ENCODE data around the gene TM4SF4. TPM values are rescaled to one million over a fixed set of nuclear protein-coding genes. Genes with fewer than 3 reads are reported as not detected.

The TM4SF4 gene
- total RNA-seq, 1 donor from 2014 or later = not detected

GRCh38 chr3:149489060-149489690 lies 14.7 kb downstream of the TM4SF4 start:
- DNase-seq (ENCODE audit: low read depth) = no peak
- TF ChIP-seq CTCF (IDR thresholded peaks at IDR 0.05; ENCODE audit: insufficient read depth, low read length, poor library complexity, severe bottlenecking) = peak; percentile 61
- Histone ChIP-seq H3K27me3 (ENCODE audit: control insufficient read depth, insufficient read depth, low read length) (no peaks in the 10 kb centered on the region), H3K36me3 (ENCODE audit: control insufficient read depth, insufficient read depth, low read length) (no peaks in the 10 kb centered on the region), H3K4me3 (ENCODE audit: low read depth, low read length) (no peak overlapping the region)

GRCh38 chr3:149490260-149490971 lies 15.9 kb downstream of the TM4SF4 start:
- no peak for TF ChIP-seq CTCF (IDR thresholded peaks at IDR 0.05; ENCODE audit: insufficient read depth, low read length, poor library complexity, severe bottlenecking)
- Histone ChIP-seq H3K36me3 (ENCODE audit: control insufficient read depth, insufficient read depth, low read length) (no peaks in the 10 kb centered on the region), H3K27me3 (ENCODE audit: control insufficient read depth, insufficient read depth, low read length) (no peaks in the 10 kb centered on the region), H3K4me3 (ENCODE audit: low read depth, low read length) (no peak overlapping the region)
- no peak for DNase-seq (ENCODE audit: low read depth)

GRCh38 chr3:149493315-149494021 lies 19.0 kb downstream of the TM4SF4 start:
- TF ChIP-seq CTCF (IDR thresholded peaks at IDR 0.05; ENCODE audit: insufficient read depth, low read length, poor library complexity, severe bottlenecking) = no peak
- H3K36me3 ChIP-seq (ENCODE audit: control insufficient read depth, insufficient read depth, low read length) = no peaks in the 10 kb centered on the region
- DNase-seq (ENCODE audit: low read depth) = no peak
- H3K27me3 ChIP-seq (ENCODE audit: control insufficient read depth, insufficient read depth, low read length) = no peaks in the 10 kb centered on the region
- no peak overlapping the region for H3K4me3 ChIP-seq (ENCODE audit: low read depth, low read length)

- Histone ChIP-seq H3K4me3 (ENCODE audit: low read depth, low read length) (no peak overlapping the region), H3K27me3 (ENCODE audit: control insufficient read depth, insufficient read depth, low read length) (no peaks in the 10 kb centered on the region), H3K36me3 (ENCODE audit: control insufficient read depth, insufficient read depth, low read length) (no peaks in the 10 kb centered on the region)
- peak; percentile 82 for TF ChIP-seq CTCF (IDR thresholded peaks at IDR 0.05; ENCODE audit: insufficient read depth, low read length, poor library complexity, severe bottlenecking)
- DNase-seq (ENCODE audit: low read depth) = no peak
Observed at GRCh38 chr3:149494022-149494758, 19.7 kb downstream of the TM4SF4 start.

GRCh38 chr3:149494759-149495580 lies 20.5 kb downstream of the TM4SF4 start:
- TF ChIP-seq CTCF (IDR thresholded peaks at IDR 0.05; ENCODE audit: insufficient read depth, low read length, poor library complexity, severe bottlenecking) = no peak
- H3K4me3 ChIP-seq (ENCODE audit: low read depth, low read length) = no peak overlapping the region
- peak; percentile 48 for DNase-seq (ENCODE audit: low read depth)
- H3K36me3 ChIP-seq (ENCODE audit: control insufficient read depth, insufficient read depth, low read length) = no peaks in the 10 kb centered on the region
- no peaks in the 10 kb centered on the region for H3K27me3 ChIP-seq (ENCODE audit: control insufficient read depth, insufficient read depth, low read length)
